Keratinocyte (primary cell): Measurements from ENCODE around the gene ZFP36.

Experiments
- EZH2 ChIP-seq: IDR thresholded peaks from one replicate; pipeline ENCODE4 v1.6.1; 2012; ENCODE audit warnings: inconsistent platforms, mild to moderate bottlenecking, low read length, moderate library complexity
- TF ChIP-seq, protein P1 (sequence below), 3 experiments: IDR thresholded peaks in 1 of 3; conservative IDR thresholded peaks in 1 of 3; optimal IDR thresholded peaks in 1 of 3; 2 replicates in 2 of 3; 3 replicates in 1 of 3; pipeline versions ENCODE3 to v1.5.1; 2011; ENCODE audit warnings: low read length in 3 of 3, mild to moderate bottlenecking in 3 of 3, moderate library complexity in 2 of 3, control low read depth in 1 of 3, inconsistent platforms in 1 of 3; ENCODE audit not compliant: insufficient read depth in 2 of 3; ENCODE audit errors: extremely low read depth in 1 of 3

DNA sequence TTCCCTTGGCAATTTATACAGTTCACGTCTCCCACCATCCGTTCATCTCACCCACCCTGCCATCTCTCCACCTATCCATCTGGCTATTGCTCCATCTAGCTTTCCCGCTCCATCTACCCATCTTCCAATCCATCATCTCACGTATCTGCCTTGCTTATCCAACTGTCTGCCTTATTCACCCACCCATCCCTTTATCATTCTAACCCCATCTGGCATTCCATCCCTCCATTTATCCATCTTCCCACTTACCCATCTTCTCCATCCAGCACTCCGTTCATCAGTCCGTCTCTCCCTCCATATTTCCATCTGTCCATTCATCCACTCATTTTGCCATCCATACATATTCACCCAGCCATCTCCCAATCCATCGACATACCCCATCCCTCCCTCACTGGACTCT, 19.1 kb downstream of the ZFP36 start:
- TF ChIP-seq, protein P1, sequence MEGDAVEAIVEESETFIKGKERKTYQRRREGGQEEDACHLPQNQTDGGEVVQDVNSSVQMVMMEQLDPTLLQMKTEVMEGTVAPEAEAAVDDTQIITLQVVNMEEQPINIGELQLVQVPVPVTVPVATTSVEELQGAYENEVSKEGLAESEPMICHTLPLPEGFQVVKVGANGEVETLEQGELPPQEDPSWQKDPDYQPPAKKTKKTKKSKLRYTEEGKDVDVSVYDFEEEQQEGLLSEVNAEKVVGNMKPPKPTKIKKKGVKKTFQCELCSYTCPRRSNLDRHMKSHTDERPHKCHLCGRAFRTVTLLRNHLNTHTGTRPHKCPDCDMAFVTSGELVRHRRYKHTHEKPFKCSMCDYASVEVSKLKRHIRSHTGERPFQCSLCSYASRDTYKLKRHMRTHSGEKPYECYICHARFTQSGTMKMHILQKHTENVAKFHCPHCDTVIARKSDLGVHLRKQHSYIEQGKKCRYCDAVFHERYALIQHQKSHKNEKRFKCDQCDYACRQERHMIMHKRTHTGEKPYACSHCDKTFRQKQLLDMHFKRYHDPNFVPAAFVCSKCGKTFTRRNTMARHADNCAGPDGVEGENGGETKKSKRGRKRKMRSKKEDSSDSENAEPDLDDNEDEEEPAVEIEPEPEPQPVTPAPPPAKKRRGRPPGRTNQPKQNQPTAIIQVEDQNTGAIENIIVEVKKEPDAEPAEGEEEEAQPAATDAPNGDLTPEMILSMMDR (optimal IDR thresholded peaks at IDR 0.05 in 1 of 3, IDR thresholded peaks at IDR 0.05 in 1 of 3, conservative IDR thresholded peaks at IDR 0.05 in 1 of 3; ENCODE audit: extremely low read depth in 1 of 3, insufficient read depth in 2 of 3, low read length in 3 of 3): no peak
- TF ChIP-seq EZH2: no peak
